GM12878 (cell line): Measurements from ENCODE around the gene OAF. TPM values are rescaled to one million over a fixed set of nuclear protein-coding genes. Genes with fewer than 3 reads are reported as not detected.
A peak's percentile ranks its signal among the peaks of the same experiment; 100 is the strongest.

Source experiments
- ATF7 ChIP-seq: fragments of 450-650 bp; IDR thresholded peaks from 2 replicates; pipeline ENCODE4 v1.6.1; 2016; ENCODE audit warnings: low read depth, mild to moderate bottlenecking
- CBX3 ChIP-seq: fragments of 200-600 bp; sonication (generic); IDR thresholded peaks from 2 replicates; pipeline ENCODE4 v1.6.1; 2016; ENCODE audit warnings: low read depth, borderline replicate concordance
- CREM ChIP-seq: IDR thresholded peaks from 2 replicates; pipeline ENCODE4 v1.6.1; 2014; ENCODE audit warnings: antibody characterized with exemption, low read depth
- EP300 ChIP-seq, 2 experiments: fragments of 150-350 bp in 1 of 2; IDR thresholded peaks; 2 replicates each; pipeline ENCODE4 v1.6.1; 2011 to 2012; ENCODE audit warnings: low read depth in 2 of 2, low read length in 2 of 2, borderline replicate concordance in 1 of 2, improper control_type of control experiment in 1 of 2, inconsistent platforms in 1 of 2; ENCODE audit not compliant: control insufficient read depth in 1 of 2
- POLR2A ChIP-seq: IDR thresholded peaks from 2 replicates; pipeline ENCODE4 v1.6.1; 2011; ENCODE audit warnings: low read depth, mild to moderate bottlenecking, low read length
- RBBP5 ChIP-seq: fragments of 200-600 bp; sonication (generic); conservative IDR thresholded peaks from 2 replicates; pipeline ENCODE4 v1.6.1; 2016
- SPI1 ChIP-seq: IDR thresholded peaks from 2 replicates; pipeline ENCODE4 v1.6.1; 2011; ENCODE audit warnings: low read depth, mild to moderate bottlenecking, low read length, moderate library complexity, borderline replicate concordance; ENCODE audit not compliant: insufficient read depth
- TCF3 ChIP-seq: IDR thresholded peaks from 2 replicates; pipeline ENCODE4 v1.6.1; 2012; ENCODE audit warnings: low read depth, mild to moderate bottlenecking, low read length, borderline replicate concordance; ENCODE audit not compliant: insufficient read depth
- ZNF274 ChIP-seq: IDR thresholded peaks from one replicate; pipeline ENCODE4 v1.8.0; 2011; ENCODE audit not compliant: insufficient read length, insufficient read depth
- ZNF592 ChIP-seq: fragments of 450-650 bp; IDR thresholded peaks from 2 replicates; pipeline ENCODE4 v1.6.1; 2017; ENCODE audit warnings: mild to moderate bottlenecking, moderate library complexity
- ZNF687 ChIP-seq: fragments of 450-650 bp; IDR thresholded peaks from 2 replicates; pipeline ENCODE4 v1.6.1; 2017; ENCODE audit warnings: mild to moderate bottlenecking, moderate library complexity
- polyA plus RNA-seq, 11 experiments: library from polyadenylated mRNA; depleted of rRNA in 4 of 11; unstranded in 6 of 11; stranded (reverse) in 5 of 11; fragments of >200 nt; fragmentation: Nextera tagmentation in 4 of 11; fragmentation: Illumina TruSeq in 1 of 11; extraction: Ambion mirVana in 4 of 11; extraction: Trizol in 1 of 11; gene quantifications; 1 replicate in 1 of 11; 2 replicates in 10 of 11; pipeline versions ENCODE4 v1.2.1 to v1.2.3, GENCODE V29; 2011 to 2016; ENCODE audit warnings: inconsistent platforms in 2 of 11, missing spikeins in 2 of 11, low read depth in 1 of 11
- total RNA-seq, 4 experiments: library from RNA; depleted of rRNA in 3 of 4; stranded (reverse); fragments of >200 nt in 3 of 4; fragmentation: Illumina TruSeq in 1 of 4; extraction: Trizol in 1 of 4; gene quantifications; 2 replicates each; pipeline versions ENCODE4 v1.2.1 to v1.2.3, GENCODE V29; 2013 to 2021
- TF ChIP-seq, protein P1 (sequence below): fragments of 450-650 bp; formaldehyde crosslinking; IDR thresholded peaks from 2 replicates; pipeline ENCODE4 v1.4.0; 2022; ENCODE audit warnings: mild to moderate bottlenecking, moderate library complexity
- TF ChIP-seq, protein P2 (sequence below): fragments of 450-650 bp; formaldehyde crosslinking; IDR thresholded peaks from 2 replicates; pipeline ENCODE4 v1.4.0; 2020; ENCODE audit warnings: mild to moderate bottlenecking, moderate library complexity

OAF gene
- total and polyA plus RNA-seq, 10 of the 15 experiments (the other 5 are each of a cell fraction or from before 2014, with no cell fraction given): 0.10 to 4.7 (median 1.1) TPM

DNA sequence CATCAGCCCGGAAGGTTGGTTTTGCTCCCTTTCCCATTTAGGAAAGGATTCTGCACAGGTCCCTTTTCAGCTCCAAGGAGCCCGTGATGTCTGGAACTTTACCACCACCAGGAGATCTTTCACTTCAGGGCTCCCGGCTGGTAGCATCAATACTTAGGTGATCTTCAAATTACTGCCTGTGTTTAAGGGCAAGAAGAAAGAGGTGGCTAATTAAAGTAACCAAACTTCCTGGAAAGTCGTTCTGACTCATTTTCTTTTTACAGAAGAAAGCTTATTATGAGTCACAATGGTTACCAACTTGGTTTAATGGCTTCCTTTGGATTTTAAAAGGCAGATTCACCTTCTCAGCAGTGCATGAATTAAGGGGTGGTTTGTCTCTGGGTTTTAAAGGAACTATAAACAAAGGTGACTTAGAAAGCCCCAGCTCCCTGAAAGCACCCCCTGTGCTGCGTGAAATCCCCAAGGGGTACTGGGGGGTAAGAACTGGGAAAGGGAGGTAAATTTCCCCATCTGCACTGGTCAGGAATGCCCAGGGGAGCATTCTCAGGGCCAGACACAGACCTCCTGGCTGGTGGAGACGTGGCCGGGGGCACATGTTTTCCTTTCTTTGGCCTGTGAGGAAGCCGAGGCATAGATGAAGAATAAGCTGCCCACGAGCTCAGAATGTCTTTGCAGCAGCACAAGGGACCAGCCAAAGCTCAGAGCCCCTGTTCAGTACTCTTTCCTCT is 37.9 kb downstream of the OAF start (continued):
- TF ChIP-seq RBBP5 (no peak), ATF7 (peak; percentile 86), POLR2A (no peak), CREM (peak; percentile 59; the same call in 1 of the 2 replicates), ZNF687 (peak; percentile 55; the same call in 1 of the 2 replicates), SPI1 (no peak), CBX3 (no peak), ZNF592 (no peak; the same call in 1 of the 2 replicates), TCF3 (no peak), ZNF274 (no peak), EP300 (IDR thresholded peaks at IDR 0.05; ENCODE audit: borderline replicate concordance in 1 of 2, control insufficient read depth in 1 of 2, low read depth in 2 of 2, low read length in 2 of 2) (peak; percentile 91 to 95; a peak in 3 of 4 replicates)
- TF ChIP-seq, protein P1, sequence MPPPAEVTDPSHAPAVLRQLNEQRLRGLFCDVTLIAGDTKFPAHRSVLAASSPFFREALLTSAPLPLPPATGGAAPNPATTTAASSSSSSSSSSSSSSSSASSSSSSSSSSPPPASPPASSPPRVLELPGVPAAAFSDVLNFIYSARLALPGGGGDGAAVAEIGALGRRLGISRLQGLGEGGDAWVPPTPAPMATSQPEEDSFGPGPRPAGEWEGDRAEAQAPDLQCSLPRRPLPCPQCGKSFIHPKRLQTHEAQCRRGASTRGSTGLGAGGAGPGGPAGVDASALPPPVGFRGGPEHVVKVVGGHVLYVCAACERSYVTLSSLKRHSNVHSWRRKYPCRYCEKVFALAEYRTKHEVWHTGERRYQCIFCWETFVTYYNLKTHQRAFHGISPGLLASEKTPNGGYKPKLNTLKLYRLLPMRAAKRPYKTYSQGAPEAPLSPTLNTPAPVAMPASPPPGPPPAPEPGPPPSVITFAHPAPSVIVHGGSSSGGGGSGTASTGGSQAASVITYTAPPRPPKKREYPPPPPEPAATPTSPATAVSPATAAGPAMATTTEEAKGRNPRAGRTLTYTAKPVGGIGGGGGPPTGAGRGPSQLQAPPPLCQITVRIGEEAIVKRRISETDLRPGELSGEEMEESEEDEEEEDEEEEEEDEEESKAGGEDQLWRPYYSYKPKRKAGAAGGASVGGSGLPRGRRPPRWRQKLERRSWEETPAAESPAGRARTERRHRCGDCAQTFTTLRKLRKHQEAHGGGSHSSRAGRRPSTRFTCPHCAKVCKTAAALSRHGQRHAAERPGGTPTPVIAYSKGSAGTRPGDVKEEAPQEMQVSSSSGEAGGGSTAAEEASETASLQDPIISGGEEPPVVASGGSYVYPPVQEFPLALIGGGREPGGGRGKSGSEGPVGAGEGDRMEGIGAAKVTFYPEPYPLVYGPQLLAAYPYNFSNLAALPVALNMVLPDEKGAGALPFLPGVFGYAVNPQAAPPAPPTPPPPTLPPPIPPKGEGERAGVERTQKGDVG (CRISPR knock-in tag): no peak
- TF ChIP-seq, protein P2, sequence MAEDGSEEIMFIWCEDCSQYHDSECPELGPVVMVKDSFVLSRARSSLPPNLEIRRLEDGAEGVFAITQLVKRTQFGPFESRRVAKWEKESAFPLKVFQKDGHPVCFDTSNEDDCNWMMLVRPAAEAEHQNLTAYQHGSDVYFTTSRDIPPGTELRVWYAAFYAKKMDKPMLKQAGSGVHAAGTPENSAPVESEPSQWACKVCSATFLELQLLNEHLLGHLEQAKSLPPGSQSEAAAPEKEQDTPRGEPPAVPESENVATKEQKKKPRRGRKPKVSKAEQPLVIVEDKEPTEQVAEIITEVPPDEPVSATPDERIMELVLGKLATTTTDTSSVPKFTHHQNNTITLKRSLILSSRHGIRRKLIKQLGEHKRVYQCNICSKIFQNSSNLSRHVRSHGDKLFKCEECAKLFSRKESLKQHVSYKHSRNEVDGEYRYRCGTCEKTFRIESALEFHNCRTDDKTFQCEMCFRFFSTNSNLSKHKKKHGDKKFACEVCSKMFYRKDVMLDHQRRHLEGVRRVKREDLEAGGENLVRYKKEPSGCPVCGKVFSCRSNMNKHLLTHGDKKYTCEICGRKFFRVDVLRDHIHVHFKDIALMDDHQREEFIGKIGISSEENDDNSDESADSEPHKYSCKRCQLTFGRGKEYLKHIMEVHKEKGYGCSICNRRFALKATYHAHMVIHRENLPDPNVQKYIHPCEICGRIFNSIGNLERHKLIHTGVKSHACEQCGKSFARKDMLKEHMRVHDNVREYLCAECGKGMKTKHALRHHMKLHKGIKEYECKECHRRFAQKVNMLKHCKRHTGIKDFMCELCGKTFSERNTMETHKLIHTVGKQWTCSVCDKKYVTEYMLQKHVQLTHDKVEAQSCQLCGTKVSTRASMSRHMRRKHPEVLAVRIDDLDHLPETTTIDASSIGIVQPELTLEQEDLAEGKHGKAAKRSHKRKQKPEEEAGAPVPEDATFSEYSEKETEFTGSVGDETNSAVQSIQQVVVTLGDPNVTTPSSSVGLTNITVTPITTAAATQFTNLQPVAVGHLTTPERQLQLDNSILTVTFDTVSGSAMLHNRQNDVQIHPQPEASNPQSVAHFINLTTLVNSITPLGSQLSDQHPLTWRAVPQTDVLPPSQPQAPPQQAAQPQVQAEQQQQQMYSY (CRISPR knock-in tag): no peak
